Brain pericyte (primary cell): ENCODE data around the gene FAM118B.
"Not testable (repeated sequence)": the region's sequence is repeated elsewhere in the genome, so short reads cannot be mapped to it uniquely, and the experiment has no call there.

Source experiments
- DNase-seq: peaks from one replicate; pipeline ENCODE4 v3.0.0-alpha.2; 2012; ENCODE audit warnings: low read depth, low spot score

Gene FAM118B

GRCh38 chr11:126217491-126217890 lies 5.9 kb downstream of the FAM118B start:
- DNase-seq = no peak

GRCh38 chr11:126219547-126219946 lies 8.0 kb downstream of the FAM118B start:
- no peak for DNase-seq

DNA sequence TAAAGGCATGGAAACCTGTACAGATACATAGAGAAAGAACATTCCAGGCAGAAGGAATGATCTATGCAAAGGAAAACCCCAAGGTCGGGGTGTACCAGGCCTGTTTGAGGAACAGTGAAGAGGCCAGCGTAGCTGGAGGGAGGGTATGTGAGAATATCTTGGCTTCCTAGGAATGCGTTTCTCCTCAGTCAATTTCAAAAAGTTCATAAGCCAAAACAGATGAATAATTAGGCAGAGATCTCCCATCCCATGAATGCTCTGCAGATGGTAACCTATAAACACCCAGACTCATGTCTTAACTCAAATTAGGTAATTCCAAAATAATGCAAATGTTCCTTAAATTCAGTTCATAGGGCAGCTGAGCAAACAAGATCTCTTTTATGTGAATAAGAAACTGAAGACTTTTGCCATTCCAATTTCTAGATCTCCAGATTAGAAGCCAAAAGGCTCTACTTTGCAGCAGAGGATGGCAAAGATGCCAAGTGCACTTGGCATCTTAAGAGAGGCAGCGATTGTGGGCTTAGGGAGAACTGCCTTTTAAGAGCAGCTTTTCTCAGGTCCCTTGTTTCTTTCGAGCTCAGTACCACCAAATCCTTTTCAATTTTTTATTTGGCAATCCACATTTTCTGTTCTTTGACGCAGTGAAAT lies 13.2 kb downstream of the FAM118B start:
- DNase-seq = no peak

DNA sequence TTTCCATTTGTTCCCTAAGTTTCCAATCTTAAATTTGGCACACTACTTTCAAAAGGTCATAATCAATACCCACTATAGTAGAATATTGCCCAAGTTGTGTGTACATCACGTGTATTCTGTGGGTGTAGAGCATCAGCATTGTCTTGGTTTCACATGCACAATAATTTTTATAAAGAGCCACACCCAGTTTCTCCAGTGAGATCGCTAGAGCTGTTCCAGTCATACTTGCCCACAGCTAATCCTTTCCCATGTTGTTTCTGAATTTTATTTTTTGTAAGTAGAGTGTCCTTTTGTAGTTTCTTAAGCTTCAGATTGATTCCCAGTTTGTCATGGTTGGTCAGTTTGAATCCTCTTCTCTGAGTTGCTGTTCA lies 13.7 kb downstream of the FAM118B start:
- no peak for DNase-seq

- no peak for DNase-seq
These were observed 14.9 kb downstream of the FAM118B start for GRCh38 chr11:126226334-126227084.

GRCh38 chr11:126229858-126230540 lies 18.4 kb downstream of the FAM118B start:
- DNase-seq = no peak

DNA sequence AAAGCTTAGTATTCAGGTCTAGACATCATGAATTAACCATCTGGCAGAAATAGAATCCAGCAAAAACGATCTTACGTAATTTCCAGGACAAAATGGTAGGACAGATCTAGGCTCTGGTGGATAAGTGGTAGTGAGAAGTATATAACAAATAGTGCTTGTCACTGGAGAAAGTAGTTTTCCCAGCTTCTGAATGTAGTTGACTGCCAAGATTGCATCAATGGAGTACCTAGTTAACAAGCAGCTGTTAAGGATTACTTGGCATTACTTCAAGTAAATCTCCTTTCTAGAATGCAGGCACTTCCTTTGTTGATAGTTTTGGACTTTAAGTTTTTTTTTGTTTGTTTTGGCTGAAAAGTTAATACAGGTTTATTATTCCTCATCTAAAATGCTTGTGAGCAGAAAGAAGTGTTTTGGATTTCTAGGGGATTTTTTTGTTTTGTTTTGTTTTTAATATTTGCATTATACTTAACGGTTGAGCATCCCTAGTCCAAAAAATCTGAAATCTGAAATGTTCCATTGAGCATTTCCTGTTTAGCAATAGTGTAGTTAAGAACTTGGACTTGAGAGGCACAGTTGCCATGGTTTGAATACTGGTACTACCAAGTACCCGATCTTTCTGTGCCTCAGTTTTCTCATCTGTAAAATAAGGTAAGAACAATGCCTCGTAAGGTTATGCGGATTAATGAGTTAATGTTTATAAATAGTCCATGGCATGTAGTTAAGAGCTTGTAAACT lies 20.3 kb downstream of the FAM118B start:
- DNase-seq = no peak

DNA sequence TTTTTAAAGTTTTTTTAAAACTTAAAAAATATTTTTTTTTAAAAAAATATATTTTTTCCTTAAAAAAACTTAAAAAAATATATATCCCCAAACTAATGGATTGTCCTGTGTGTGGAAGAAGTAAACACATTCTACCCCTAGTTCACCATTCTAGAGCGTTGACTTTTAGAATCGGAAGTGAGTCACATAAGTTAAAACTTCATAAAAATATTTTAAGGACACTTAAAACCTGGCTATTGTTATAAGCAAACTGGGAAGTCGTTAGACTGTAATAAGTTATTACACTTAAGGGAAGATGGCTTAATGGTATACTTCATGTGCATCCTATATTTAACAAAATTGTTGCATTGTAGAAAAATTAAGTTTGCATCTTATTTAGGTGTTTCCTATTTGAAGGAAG lies 21.1 kb downstream of the FAM118B start:
- DNase-seq = no peak

- no peak for DNase-seq
These were observed 21.8 kb downstream of the FAM118B start for GRCh38 chr11:126233391-126233790.

GRCh38 chr11:126246636-126247035 lies 35.1 kb downstream of the FAM118B start:
- no peak for DNase-seq

GRCh38 chr11:126253265-126253664 lies 41.7 kb downstream of the FAM118B start:
- no peak for DNase-seq

- DNase-seq = no peak
These were observed 43.2 kb downstream of the FAM118B start for GRCh38 chr11:126254819-126255218.

DNA sequence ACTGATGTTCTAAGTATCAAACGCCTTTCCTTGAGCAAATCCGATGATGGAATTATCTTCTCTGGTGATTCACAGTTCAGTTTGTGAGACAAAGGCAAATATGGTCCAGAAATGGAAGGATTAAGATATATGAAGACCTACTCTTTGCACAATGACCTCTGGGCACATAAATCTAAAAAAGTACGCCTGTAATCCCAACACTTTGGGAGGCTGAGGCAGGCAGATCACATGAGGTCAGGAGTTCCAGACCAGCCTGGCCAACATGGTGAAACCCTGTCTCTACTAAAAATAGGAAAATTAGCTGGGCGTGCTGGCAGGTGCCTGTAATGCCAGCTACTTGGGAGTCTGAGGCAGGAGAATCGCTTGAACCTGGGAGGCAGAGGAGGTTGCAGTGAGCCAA lies 43.9 kb downstream of the FAM118B start:
- DNase-seq = not testable (repeated sequence)

DNA sequence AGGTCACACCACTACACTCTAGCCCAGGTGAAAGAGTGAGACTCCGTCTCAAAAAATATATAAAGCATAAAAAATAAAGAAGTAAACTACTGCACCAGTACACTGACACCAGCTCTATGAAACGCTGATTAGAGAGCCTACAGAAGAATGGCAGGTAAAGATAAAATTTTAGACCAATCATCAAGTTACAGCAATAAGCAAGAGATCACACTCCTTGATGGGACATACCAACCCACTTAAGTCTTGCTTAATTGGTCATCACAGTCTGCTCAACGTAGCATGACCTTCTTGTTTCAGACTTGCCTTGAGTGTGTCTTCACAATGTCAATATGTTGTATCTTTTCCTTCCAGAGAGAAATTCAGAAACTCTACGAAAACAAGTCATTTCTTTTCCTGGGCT lies 44.6 kb downstream of the FAM118B start:
- DNase-seq = no peak

DNA sequence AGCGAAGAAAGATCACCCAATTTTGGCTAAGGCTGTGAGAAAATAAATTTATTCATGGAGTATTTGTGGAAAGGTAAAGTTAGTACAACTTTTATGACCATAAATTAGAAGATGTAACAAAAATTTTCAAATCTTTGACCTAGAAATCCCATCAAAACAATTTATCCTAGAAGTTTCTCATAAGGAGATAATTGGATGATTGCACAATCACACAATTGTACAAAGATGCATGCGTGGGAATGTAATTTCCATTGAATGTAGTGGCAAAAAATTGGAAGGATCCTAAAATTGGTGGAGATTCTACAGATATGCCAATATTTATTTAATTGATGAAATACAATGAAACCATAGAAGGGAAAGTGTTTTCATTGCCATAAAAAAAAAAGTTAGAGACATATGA lies 45.6 kb downstream of the FAM118B start:
- DNase-seq = no peak

- DNase-seq = no peak
These were observed 46.2 kb downstream of the FAM118B start for GRCh38 chr11:126257764-126258163.

DNA sequence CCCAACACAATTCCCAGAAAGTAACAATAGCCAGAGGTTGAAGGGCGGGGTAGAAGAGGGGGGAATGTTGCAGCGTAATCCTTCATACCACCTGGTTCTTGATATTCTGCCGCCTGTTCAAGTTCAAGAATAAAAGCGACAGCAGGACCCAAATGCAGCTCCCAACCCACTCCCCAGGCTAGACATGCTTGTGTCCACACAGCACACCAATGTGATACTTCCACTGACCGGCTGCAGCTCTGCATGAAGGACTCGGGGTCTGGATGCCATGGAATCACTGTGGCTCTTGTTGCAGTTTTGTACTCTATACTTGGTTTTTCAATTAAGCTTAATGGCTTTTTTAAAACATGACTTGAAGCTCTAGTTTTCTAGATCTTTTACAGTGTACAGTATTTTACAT lies 50.6 kb downstream of the FAM118B start:
- DNase-seq = no peak

- no peak for DNase-seq
These were observed 51.9 kb downstream of the FAM118B start for GRCh38 chr11:126263489-126263888.

DNA sequence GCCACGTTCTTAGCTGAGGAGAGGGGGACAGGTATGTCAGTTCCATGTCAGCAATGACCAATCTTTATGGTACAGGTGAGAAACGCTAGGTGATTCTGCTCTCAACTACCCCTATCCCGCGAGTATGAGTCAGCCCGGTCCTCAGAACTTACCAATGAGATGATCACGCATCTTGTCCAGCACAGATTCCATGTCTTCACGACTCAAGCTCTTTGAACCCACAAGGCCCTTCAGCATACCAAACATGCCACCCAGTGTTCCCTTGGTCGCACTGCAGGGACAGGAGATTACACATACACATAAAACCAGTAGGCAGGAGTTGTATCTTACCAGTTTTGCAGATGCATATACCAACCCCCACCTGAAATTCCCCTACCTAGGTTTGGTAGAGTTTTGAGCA lies 54.2 kb downstream of the FAM118B start:
- DNase-seq = no peak

GRCh38 chr11:126267650-126268049 lies 56.1 kb downstream of the FAM118B start:
- no peak for DNase-seq

DNA sequence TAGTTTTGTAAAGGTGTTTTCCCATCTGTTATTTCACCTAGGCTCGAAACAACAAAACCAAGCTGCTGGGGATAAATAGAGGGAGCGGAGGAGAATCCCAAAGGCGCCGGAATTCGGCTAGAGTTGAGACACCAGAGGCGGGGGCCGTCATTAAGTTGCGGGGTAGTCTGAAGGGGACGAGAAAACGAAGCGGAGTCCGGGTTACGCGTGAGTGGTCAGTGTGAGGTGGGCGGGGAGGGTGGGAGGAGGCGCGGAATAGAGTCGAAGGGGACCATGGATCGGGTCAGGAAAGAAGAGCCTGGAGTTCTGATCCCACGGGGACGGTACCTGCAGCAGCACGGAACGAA lies 56.8 kb downstream of the FAM118B start:
- no peak for DNase-seq
